Type B pancreatic cell (in vitro differentiated cells): ENCODE results near the gene NRP1. TPM values are rescaled to one million over a fixed set of nuclear protein-coding genes. Genes with fewer than 3 reads are reported as not detected.

Experiments used
- DNase-seq: peaks from one replicate; pipeline ENCODE4 v3.0.0; 2021; ENCODE audit warnings: mixed read lengths; ENCODE audit not compliant: unreplicated experiment; ENCODE audit errors: extremely low spot score
- H3K27ac Mint-ChIP-seq: 2 replicates; pipeline ENCODE4 v1.8.0; 2021; ENCODE audit warnings: mild to moderate bottlenecking, mixed read lengths
- H3K27me3 Mint-ChIP-seq: 2 replicates; pipeline ENCODE4 v1.8.0; 2021; ENCODE audit warnings: mixed read lengths
- H3K36me3 Mint-ChIP-seq: 2 replicates; pipeline ENCODE4 v1.8.0; 2021; ENCODE audit warnings: mixed read lengths
- H3K4me1 Mint-ChIP-seq: one replicate; pipeline ENCODE4 v1.8.0; 2021; ENCODE audit warnings: mixed read lengths; ENCODE audit not compliant: unreplicated experiment
- H3K4me3 Mint-ChIP-seq: 2 replicates; pipeline ENCODE4 v1.8.0; 2021; ENCODE audit warnings: mild to moderate bottlenecking, mixed read lengths
- H3K9me3 Mint-ChIP-seq: 2 replicates; pipeline ENCODE4 v1.8.0; 2021; ENCODE audit warnings: mixed read lengths
- total RNA-seq: library from RNA; stranded (reverse); gene quantifications from 2 replicates; pipeline ENCODE4 v1.2.1, GENCODE V29; 2021; ENCODE audit warnings: low replicate concordance
- TF ChIP-seq, protein P1 (sequence below): fragments of 200-600 bp; sonication (generic); conservative IDR thresholded peaks from 2 replicates; pipeline ENCODE4 v1.5.0; 2021; ENCODE audit warnings: antibody characterized with exemption, mild to moderate bottlenecking

NRP1 gene
- total RNA-seq, 1 donor from 2014 or later: 70.7 TPM

DNA sequence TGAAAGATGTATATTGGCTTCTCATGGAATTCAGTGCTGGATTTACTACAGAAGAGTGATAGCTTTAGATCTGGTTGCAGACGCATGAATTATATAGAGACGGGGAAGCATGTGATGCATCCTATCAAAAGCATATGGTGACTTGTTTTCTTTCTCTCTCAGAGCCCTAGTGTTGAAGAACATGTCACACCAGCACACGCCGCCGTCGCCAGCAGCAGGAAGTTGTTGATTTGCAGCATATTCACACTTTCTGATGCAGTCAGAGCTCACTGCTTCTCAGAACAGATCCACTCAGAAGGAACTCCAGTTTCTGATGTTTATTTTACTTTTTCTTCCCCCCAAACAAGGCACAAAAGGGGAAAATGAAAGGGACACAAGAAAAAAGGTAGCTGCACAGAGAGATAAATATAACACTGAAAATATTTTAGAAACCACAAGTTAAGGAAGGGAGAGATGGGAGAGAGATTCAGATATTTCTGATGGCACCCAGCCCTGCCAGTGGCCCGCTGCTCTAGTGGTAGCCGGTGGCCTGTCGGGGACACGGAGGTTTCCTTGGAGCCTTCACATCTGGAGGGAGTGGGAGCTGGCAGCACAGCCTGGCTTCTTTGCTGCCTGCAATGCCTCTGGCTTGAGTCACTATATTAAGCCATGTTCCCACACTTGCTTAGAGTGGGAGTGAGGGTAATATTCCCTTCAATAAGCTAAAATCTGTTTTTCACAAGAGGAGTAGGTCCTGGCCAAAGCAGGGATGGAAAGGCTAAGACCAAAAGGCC lies 123.2 kb downstream of the NRP1 start:
- Mint-ChIP-seq H3K27ac (no peak overlapping the region), H3K4me3 (no peak overlapping the region), H3K9me3 (no peaks in the 10 kb centered on the region), H3K27me3 (no peaks in the 10 kb centered on the region), H3K36me3 (peaks cover 40% of the 10 kb centered on the region), H3K4me1 (peaks cover 4% of the 10 kb centered on the region)
- no peak for DNase-seq
- TF ChIP-seq, protein P1, sequence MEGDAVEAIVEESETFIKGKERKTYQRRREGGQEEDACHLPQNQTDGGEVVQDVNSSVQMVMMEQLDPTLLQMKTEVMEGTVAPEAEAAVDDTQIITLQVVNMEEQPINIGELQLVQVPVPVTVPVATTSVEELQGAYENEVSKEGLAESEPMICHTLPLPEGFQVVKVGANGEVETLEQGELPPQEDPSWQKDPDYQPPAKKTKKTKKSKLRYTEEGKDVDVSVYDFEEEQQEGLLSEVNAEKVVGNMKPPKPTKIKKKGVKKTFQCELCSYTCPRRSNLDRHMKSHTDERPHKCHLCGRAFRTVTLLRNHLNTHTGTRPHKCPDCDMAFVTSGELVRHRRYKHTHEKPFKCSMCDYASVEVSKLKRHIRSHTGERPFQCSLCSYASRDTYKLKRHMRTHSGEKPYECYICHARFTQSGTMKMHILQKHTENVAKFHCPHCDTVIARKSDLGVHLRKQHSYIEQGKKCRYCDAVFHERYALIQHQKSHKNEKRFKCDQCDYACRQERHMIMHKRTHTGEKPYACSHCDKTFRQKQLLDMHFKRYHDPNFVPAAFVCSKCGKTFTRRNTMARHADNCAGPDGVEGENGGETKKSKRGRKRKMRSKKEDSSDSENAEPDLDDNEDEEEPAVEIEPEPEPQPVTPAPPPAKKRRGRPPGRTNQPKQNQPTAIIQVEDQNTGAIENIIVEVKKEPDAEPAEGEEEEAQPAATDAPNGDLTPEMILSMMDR: no peak

- TF ChIP-seq, protein P1: no peak
- peaks cover 46% of the 10 kb centered on the region for H3K36me3 Mint-ChIP-seq
- DNase-seq: no peak
- H3K27me3 Mint-ChIP-seq: no peaks in the 10 kb centered on the region
- H3K9me3 Mint-ChIP-seq: no peaks in the 10 kb centered on the region
- peaks cover 4% of the 10 kb centered on the region for H3K4me1 Mint-ChIP-seq
- H3K27ac Mint-ChIP-seq: no peak overlapping the region
- no peak overlapping the region for H3K4me3 Mint-ChIP-seq
These were observed 124.7 kb downstream of the NRP1 start for GRCh38 chr10:33209802-33210201.

- Mint-ChIP-seq H3K36me3 (peaks cover 47% of the 10 kb centered on the region), H3K4me1 (peaks cover 4% of the 10 kb centered on the region), H3K27ac (no peak overlapping the region), H3K4me3 (no peak overlapping the region), H3K9me3 (no peaks in the 10 kb centered on the region), H3K27me3 (no peaks in the 10 kb centered on the region)
- no peak for DNase-seq
- TF ChIP-seq, protein P1: no peak
These were observed 126.3 kb downstream of the NRP1 start for GRCh38 chr10:33208166-33208565.

- Mint-ChIP-seq H3K27ac (no peak overlapping the region), H3K9me3 (no peaks in the 10 kb centered on the region), H3K36me3 (peaks cover 58% of the 10 kb centered on the region), H3K4me3 (no peak overlapping the region), H3K4me1 (peaks cover 10% of the 10 kb centered on the region), H3K27me3 (no peaks in the 10 kb centered on the region)
- TF ChIP-seq, protein P1: no peak
- DNase-seq: no peak
These were observed 130.4 kb downstream of the NRP1 start for GRCh38 chr10:33204031-33204430.

DNA sequence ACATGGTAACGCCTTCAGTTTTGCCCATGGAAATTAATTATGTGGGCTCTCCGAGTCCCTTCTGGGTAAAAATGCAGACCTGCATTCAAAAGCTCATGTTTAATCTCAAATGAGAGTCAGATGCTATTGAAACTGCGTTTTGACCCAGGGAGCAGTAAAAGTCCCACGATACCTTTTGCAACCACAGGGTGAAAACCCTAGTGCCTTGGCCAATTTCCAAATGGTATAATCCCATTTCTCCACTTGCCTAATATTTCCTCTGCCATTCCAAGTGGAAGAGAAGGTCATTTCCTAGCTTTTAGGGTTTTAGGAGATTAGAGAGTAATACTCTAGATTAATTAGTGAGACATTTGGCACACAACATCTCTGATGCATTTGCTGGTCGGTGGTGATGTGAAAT lies 132.5 kb downstream of the NRP1 start:
- peaks cover 17% of the 10 kb centered on the region for H3K4me1 Mint-ChIP-seq
- no peaks in the 10 kb centered on the region for H3K27me3 Mint-ChIP-seq
- H3K4me3 Mint-ChIP-seq: no peak overlapping the region
- peaks cover 56% of the 10 kb centered on the region for H3K36me3 Mint-ChIP-seq
- no peaks in the 10 kb centered on the region for H3K9me3 Mint-ChIP-seq
- DNase-seq: no peak
- TF ChIP-seq, protein P1: no peak
- no peak overlapping the region for H3K27ac Mint-ChIP-seq
